ENCODE results near the gene FAM200B. TPM values are rescaled to one million over a fixed set of nuclear protein-coding genes. Genes with fewer than 3 reads are reported as not detected.

FAM200B gene
- 81.3 TPM for total RNA-seq

DNA sequence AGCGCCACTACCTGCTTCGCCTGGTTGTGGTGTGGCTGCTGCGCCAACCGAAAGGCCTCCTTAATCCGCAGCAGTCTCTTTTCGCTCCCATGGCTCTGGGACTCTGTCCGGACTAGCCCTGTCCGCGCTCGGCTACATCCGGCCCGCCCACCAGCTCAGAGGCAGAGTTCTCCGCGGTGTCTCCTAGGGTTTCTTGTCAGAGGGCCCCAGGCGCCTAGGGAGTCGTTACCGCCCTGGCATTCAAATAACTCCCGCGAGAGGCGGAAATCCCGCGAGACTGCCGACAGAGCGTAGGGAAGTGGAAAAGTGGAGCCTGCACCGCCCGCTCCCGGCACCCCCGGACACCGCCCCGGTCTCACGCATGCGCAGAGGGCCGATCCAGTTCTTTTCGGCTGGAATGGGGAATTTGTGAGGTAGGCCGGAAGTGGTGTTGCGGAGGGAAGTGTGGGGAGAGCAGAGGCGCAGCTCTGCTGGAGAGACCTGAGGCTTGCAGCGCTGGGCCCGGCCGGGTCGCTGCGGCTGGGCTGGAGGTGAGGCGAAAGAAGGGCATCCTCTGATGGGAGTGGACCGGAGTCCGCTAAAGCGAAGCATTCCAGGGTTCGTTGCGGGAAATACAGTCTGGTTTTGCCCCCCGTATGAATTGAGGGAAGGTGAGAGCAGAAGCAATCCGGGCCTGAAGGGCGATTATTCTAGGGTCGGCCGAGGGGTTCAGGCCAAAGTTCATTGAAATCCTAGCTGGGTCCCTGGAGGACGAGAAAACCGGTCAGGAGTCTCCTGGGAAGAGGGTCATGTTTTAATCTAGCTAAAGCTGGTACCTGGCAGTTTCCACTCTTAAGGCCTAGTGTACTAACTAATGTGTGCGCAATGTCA lies at the start of gene FAM200B:
FAM200B (plus strand) TSS at position 456 of the 870 bp plus-strand sequence. CDS start 5,151 bp downstream, outside the sequence.

DNA sequence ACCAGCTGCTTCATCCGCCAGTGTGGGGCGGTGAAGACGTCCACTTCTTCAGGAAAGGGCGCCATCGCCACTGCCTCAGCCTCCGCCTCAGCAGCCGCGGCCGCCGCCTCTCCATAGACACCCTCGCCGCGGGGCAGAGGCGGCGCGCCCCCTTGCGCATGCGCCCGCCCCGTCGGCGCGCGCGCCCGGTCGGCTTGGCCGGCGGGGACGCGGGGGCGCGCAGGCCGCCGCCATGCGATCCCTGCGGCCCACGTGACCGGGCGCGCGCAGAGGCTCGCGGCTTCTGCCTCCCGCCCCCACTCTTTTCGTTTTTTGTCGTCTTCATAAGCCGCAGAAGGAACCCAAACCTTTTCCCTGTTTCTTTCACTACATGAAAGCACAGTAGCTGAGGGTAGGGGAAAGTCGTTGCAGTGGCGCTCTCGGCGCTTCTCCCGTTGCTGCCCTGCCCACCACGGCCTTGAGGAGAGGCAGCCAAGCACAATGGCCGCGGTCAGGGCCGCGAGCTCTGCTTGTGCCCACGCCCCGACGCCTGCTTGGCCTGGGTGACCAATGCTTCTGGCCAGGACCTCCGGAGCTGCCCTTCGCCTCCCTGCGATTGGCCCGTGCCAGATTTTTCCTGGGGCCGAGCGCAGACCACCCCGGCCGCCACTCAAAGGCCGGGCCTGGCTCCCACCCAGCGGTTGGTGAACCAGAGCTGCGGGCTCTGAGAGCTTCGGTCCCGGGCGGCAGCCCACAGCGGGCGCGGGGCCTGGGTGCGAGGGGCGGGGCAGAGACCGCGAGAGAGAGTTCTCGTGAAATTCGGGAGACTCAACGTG lies 26.2 kb upstream of the FAM200B start, which contains the start of gene FBXL5:
FBXL5 (minus strand) TSS at position 135 of the 815 bp plus-strand sequence; CDS start at position 65, 70 bp downstream.

DNA sequence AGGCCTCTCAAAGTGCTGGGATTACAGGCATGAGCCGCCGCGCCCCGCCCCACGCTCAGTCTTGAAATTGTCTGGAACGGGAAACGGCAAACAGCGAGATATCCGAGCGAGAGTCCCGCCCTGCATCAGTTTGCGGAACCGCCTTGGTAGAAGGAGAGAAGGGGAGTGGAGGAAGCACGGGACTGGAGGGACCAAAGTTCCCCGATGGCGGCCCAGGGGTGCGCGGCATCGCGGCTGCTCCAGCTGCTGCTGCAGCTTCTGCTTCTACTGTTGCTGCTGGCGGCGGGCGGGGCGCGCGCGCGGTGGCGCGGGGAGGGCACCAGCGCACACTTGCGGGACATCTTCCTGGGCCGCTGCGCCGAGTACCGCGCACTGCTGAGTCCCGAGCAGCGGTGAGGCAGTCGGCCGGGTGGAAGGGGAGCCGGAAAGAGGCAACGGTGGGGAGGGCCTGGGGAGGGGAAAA lies 21.3 kb downstream of the FAM200B start, which contains the start of gene BST1:
BST1 (plus strand) TSS at position 125 of the 463 bp plus-strand sequence; CDS start at position 205, 80 bp downstream.

Other genes with a start within 250 kb of the FAM200B start
- 82.1 TPM for gene CC2D2A, start 211.9 kb upstream of the FAM200B start, total RNA-seq
- gene FBXL5, start 26.5 kb upstream of the FAM200B start, total RNA-seq: 261 TPM
- 4.9 TPM for gene BST1, start 21.2 kb downstream of the FAM200B start, total RNA-seq
- 2.5 TPM for gene CD38, start 96.5 kb downstream of the FAM200B start, total RNA-seq

All from camera-type eye (tissue), 1 donor.